CD4-positive, alpha-beta T cell treated with Interleukin-17A for 1 hour (primary cell): Measurements from ENCODE around the gene NUTM1.
"Not testable (repeated sequence)": the region's sequence is repeated elsewhere in the genome, so short reads cannot be mapped to it uniquely, and the experiment has no call there.

Source experiments
- DNase-seq: peaks from one replicate; pipeline ENCODE4 v3.0.0-alpha.2; 2020

NUTM1 gene

GRCh38 chr15:34336991-34337556 lies 6.0 kb upstream of the NUTM1 start:
- DNase-seq: peak; percentile 39

GRCh38 chr15:34337557-34338306 lies 5.4 kb upstream of the NUTM1 start, which contains the start of gene SLC12A6:
Gene SLC12A6 (minus strand): TSS chr15:34337781. CDS start chr15:34336680, 1,101 bp downstream.
- DNase-seq: peak; percentile 91

GRCh38 chr15:34338347-34338746 lies 4.8 kb upstream of the NUTM1 start:
- no peak for DNase-seq

GRCh38 chr15:34339946-34340345 lies 3.2 kb upstream of the NUTM1 start:
- DNase-seq: no peak

- DNase-seq: no peak
Observed at GRCh38 chr15:34341381-34342212, 1.5 kb upstream of the NUTM1 start.

GRCh38 chr15:34342213-34342736 lies 840 bp upstream of the NUTM1 start:
- not testable (repeated sequence) for DNase-seq

- DNase-seq: no peak
Observed at GRCh38 chr15:34347951-34348638, 5.0 kb downstream of the NUTM1 start.

- DNase-seq: no peak
Observed at GRCh38 chr15:34348735-34349300, 5.7 kb downstream of the NUTM1 start.

- no peak for DNase-seq
Observed at GRCh38 chr15:34349769-34350168, 6.7 kb downstream of the NUTM1 start.

- DNase-seq: not testable (repeated sequence)
Observed at GRCh38 chr15:34352996-34353395, 9.9 kb downstream of the NUTM1 start.

- DNase-seq: no peak
Observed at GRCh38 chr15:34353627-34354026, 10.5 kb downstream of the NUTM1 start.

GRCh38 chr15:34354286-34354685 lies 11.2 kb downstream of the NUTM1 start:
- no peak for DNase-seq

GRCh38 chr15:34355241-34355640 lies 12.1 kb downstream of the NUTM1 start:
- no peak for DNase-seq

- DNase-seq: no peak
Observed at GRCh38 chr15:34357653-34358052, 14.5 kb downstream of the NUTM1 start.

GRCh38 chr15:34358367-34358766 lies 15.3 kb downstream of the NUTM1 start:
- no peak for DNase-seq

- no peak for DNase-seq
Observed at GRCh38 chr15:34358948-34359347, 15.8 kb downstream of the NUTM1 start.

- DNase-seq: no peak
Observed at GRCh38 chr15:34359416-34359815, 16.3 kb downstream of the NUTM1 start.

GRCh38 chr15:34360298-34360697 lies 17.2 kb downstream of the NUTM1 start:
- no peak for DNase-seq

GRCh38 chr15:34361278-34361677 lies 18.2 kb downstream of the NUTM1 start:
- no peak for DNase-seq

- DNase-seq: no peak
Observed at GRCh38 chr15:34362047-34362773, 19.1 kb downstream of the NUTM1 start.

- no peak for DNase-seq
Observed at GRCh38 chr15:34364041-34364440, 20.9 kb downstream of the NUTM1 start.
